B cell (primary cell): Measurements from ENCODE around the gene CACTIN.

Experiments
- CTCF ChIP-seq: fragments of 200-600 bp; IDR thresholded peaks from one replicate; pipeline ENCODE4 v1.8.0; 2022; ENCODE audit warnings: antibody characterized with exemption, mild to moderate bottlenecking
- EZH2 ChIP-seq: IDR thresholded peaks from 2 replicates; pipeline ENCODE4 v1.6.1; 2012; ENCODE audit warnings: borderline replicate concordance, low read depth, mild to moderate bottlenecking, moderate library complexity, low read length; ENCODE audit not compliant: insufficient read depth, poor library complexity, severe bottlenecking

GRCh38 chr19:3648037-3648905 is 21.7 kb upstream of the CACTIN start:
- TF ChIP-seq CTCF, result no peak
- no peak for TF ChIP-seq EZH2
